Tibial nerve (tissue), 4 donors: ENCODE data around the gene NUCKS1. TPM values are rescaled to one million over a fixed set of nuclear protein-coding genes. Genes with fewer than 3 reads are reported as not detected.

ENCODE experiments used
- DNase-seq, 2 donors: peaks; one replicate each; pipeline ENCODE4 v3.0.0-alpha.2; 2019; ENCODE audit warnings: low spot score in 2 of 2
- H3K27ac ChIP-seq, 4 donors: fragments of 200-600 bp; sonication (generic) in 3 of 4; one replicate each; pipeline ENCODE4 v1.5.1; 2017 to 2019; ENCODE audit warnings: mild to moderate bottlenecking in 1 of 4
- H3K27me3 ChIP-seq, 2 donors: fragments of 200-600 bp; sonication (generic) in 1 of 2; one replicate each; pipeline versions ENCODE4 v1.5.1 to v1.6.0; 2017 to 2019
- H3K36me3 ChIP-seq, 3 donors: fragments of 200-600 bp; sonication (generic); one replicate each; pipeline ENCODE4 v1.5.1; 2018 to 2019
- H3K4me1 ChIP-seq, 4 donors: fragments of 200-600 bp; sonication (generic) in 3 of 4; one replicate each; pipeline ENCODE4 v1.5.1; 2017 to 2019
- H3K4me3 ChIP-seq, 4 donors: fragments of 200-600 bp; sonication (generic) in 3 of 4; one replicate each; pipeline ENCODE4 v1.5.1; 2017 to 2019; ENCODE audit warnings: mild to moderate bottlenecking in 1 of 4, moderate library complexity in 1 of 4
- H3K9me3 ChIP-seq, 4 donors: fragments of 200-600 bp; sonication (generic) in 3 of 4; one replicate each; pipeline ENCODE4 v1.5.1; 2017 to 2019
- EP300 ChIP-seq, 2 donors: sonication (generic); formaldehyde crosslinking; IDR thresholded peaks; one replicate each; pipeline ENCODE4 v1.6.1; 2017; ENCODE audit warnings: antibody characterized with exemption in 2 of 2, mild to moderate bottlenecking in 1 of 2
- POLR2A ChIP-seq, 2 donors: fragments of 450-650 bp; IDR thresholded peaks; one replicate each; pipeline ENCODE4 v1.6.1; 2017; ENCODE audit warnings: antibody characterized with exemption in 2 of 2, mild to moderate bottlenecking in 2 of 2, moderate library complexity in 2 of 2
- WGBS, 2 donors: methylation state at CpG; one replicate each; pipeline ENCODE4 v1.1.5; 2018; 5-methylcytosine and 5-hydroxymethylcytosine counted together
- total RNA-seq, 4 donors: library from RNA; depleted of rRNA; stranded (reverse); fragments of >200 nt; gene quantifications; one replicate each; pipeline ENCODE4 v1.1.0, GENCODE V29; 2016
- TF ChIP-seq, protein P1 (sequence below), 5 experiments: fragments of 200-600 bp in 3 of 5; fragments of 450-650 bp in 2 of 5; sonication (generic) in 3 of 5; IDR thresholded peaks; one replicate each; pipeline ENCODE4 v1.5.1; 2016 to 2019; ENCODE audit warnings: antibody characterized with exemption in 5 of 5, mild to moderate bottlenecking in 3 of 5, moderate library complexity in 2 of 5

NUCKS1 gene
- total RNA-seq, 4 donors from 2014 or later: 80.1 to 181 (median 115) TPM

DNA sequence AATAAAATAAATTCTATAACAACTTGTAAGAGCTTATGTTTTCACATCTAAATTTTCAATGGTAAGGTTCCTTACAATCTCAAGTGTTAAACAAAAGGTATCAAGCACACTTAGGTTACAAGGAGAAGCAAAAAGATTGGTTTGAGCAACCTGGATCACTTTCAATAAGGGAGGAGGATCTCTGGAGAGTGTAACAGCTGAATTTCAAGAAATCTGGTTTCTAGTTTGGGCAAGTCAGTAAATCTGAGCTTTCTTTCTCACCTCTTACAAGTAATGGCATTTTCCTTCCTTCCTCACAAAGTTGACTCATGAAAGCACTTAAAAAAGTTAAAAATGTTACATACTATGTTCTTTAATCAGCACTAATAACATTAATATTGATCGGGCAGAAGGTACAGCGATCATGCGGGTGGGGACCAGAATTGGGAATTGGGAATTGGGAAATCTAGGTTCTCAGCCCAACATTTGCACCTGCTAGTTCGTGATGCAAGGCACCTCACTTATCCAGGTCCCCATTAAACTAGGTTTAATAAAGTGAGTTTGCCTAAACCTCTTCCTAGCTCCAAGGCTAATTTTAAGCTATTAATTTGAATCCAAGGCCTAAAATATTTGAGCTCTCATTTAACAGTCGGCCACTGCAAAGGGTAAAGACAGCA lies 3.1 kb downstream of the NUCKS1 start:
- H3K4me1 ChIP-seq: peaks cover 0 to 65% (median 20%) of the 10 kb centered on the region in 4 donors
- H3K27ac ChIP-seq: peak overlapping the region in 1 of 4 donors; percentile 10
- no peaks in the 10 kb centered on the region for H3K36me3 ChIP-seq
- H3K4me3 ChIP-seq: no peak overlapping the region
- TF ChIP-seq EP300 (IDR thresholded peaks at IDR 0.05) (no peak), POLR2A (IDR thresholded peaks at IDR 0.05) (no peak)
- TF ChIP-seq, protein P1, sequence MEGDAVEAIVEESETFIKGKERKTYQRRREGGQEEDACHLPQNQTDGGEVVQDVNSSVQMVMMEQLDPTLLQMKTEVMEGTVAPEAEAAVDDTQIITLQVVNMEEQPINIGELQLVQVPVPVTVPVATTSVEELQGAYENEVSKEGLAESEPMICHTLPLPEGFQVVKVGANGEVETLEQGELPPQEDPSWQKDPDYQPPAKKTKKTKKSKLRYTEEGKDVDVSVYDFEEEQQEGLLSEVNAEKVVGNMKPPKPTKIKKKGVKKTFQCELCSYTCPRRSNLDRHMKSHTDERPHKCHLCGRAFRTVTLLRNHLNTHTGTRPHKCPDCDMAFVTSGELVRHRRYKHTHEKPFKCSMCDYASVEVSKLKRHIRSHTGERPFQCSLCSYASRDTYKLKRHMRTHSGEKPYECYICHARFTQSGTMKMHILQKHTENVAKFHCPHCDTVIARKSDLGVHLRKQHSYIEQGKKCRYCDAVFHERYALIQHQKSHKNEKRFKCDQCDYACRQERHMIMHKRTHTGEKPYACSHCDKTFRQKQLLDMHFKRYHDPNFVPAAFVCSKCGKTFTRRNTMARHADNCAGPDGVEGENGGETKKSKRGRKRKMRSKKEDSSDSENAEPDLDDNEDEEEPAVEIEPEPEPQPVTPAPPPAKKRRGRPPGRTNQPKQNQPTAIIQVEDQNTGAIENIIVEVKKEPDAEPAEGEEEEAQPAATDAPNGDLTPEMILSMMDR (IDR thresholded peaks at IDR 0.05): no peak
- 59 to 64% methylated on average over 5 of the region's 5 CpGs for WGBS, 2 donors
- DNase-seq: no peak
- H3K9me3 ChIP-seq: no peaks in the 10 kb centered on the region
- no peaks in the 10 kb centered on the region for H3K27me3 ChIP-seq

DNA sequence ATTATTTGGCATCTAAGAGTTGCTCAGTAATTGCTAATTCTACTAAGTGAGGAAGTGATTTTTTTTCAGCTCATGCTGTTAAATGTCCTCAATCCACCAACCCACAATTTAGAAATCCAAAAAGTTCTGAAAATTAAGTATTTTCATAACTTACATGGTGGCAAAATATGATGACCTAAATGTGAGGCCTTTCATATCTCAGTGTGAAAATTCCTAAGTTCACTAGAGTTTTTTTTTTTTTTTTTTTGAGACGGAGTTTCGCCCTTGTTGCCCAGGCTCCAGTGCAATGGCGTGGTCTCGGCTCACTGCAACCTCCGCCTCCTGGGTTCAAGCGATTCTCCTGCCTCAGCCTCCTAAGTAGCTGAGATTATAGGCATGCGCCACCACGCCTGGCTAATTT lies 5.6 kb downstream of the NUCKS1 start:
- no peaks in the 10 kb centered on the region for H3K27me3 ChIP-seq
- TF ChIP-seq, protein P1 (IDR thresholded peaks at IDR 0.05): no peak
- TF ChIP-seq EP300 (IDR thresholded peaks at IDR 0.05): no peak
- TF ChIP-seq POLR2A (IDR thresholded peaks at IDR 0.05): no peak
- no peak overlapping the region for H3K4me3 ChIP-seq
- no peaks in the 10 kb centered on the region for H3K9me3 ChIP-seq
- no peak overlapping the region for H3K27ac ChIP-seq
- WGBS, 2 donors: 92 to 97% methylated on average over 8 of the region's 8 CpGs
- no peak for DNase-seq
- peaks cover 0 to 76% (median 20%) of the 10 kb centered on the region in 4 donors for H3K4me1 ChIP-seq
- peaks cover 0 to 9% (median 0%) of the 10 kb centered on the region in 3 donors for H3K36me3 ChIP-seq

DNA sequence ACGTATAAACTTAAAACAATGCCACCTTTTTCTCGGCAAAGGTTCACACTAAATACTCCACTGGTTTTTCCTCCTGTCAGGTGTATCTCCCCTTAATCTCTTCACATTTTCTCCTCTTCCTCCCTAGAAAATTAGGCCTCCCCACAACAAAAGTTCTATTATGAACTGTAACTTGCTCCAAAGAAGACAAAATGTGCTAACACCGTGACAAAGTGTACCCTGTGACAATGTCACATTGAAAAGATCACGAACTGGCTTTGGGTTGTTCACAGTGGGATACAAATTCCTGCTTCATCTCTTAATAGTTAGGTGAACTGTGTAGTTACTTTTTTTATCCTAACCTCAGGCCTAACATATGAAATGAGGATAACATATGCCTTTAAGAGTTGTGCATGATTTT lies 6.0 kb downstream of the NUCKS1 start:
- Histone ChIP-seq H3K4me1 (peaks cover 0 to 81% (median 20%) of the 10 kb centered on the region in 4 donors), H3K27me3 (no peaks in the 10 kb centered on the region), H3K4me3 (no peak overlapping the region), H3K9me3 (no peaks in the 10 kb centered on the region), H3K36me3 (peaks cover 0 to 9% (median 0%) of the 10 kb centered on the region in 3 donors), H3K27ac (no peak overlapping the region)
- TF ChIP-seq EP300 (IDR thresholded peaks at IDR 0.05) (no peak), POLR2A (IDR thresholded peaks at IDR 0.05) (no peak)
- TF ChIP-seq, protein P1 (IDR thresholded peaks at IDR 0.05): no peak
- DNase-seq: no peak
- WGBS, 2 donors: 29 to 57% methylated on average over 4 of the region's 4 CpGs

DNA sequence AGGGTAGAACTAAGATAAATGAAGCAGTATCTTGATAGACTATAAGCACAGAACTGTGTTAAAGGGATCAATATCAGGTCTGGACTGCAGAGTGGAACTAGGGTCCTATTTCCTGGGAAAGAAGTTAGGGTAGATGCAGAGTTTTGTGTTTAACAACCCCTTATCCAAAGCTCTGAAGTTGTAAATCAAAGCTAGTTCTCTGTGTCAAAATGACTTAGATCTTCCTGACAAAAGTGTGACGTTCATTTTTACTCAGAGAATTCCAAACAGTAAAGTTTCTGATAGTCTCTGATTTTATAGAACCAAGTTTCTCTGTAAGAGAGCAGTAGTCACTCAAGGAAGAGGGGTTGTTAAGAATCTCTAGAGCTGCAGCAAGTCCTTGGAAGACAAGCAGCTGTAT lies 8.3 kb downstream of the NUCKS1 start:
- Histone ChIP-seq H3K27ac (no peak overlapping the region), H3K4me3 (no peak overlapping the region), H3K27me3 (no peaks in the 10 kb centered on the region), H3K9me3 (no peaks in the 10 kb centered on the region), H3K4me1 (peaks cover 0 to 83% (median 7%) of the 10 kb centered on the region in 4 donors), H3K36me3 (peaks cover 0 to 17% (median 0%) of the 10 kb centered on the region in 3 donors)
- WGBS, 2 donors: 42 to 45% methylated on average over 1 of the region's 1 CpG
- TF ChIP-seq EP300 (IDR thresholded peaks at IDR 0.05) (no peak), POLR2A (IDR thresholded peaks at IDR 0.05) (no peak)
- TF ChIP-seq, protein P1 (IDR thresholded peaks at IDR 0.05): no peak
- DNase-seq: no peak

DNA sequence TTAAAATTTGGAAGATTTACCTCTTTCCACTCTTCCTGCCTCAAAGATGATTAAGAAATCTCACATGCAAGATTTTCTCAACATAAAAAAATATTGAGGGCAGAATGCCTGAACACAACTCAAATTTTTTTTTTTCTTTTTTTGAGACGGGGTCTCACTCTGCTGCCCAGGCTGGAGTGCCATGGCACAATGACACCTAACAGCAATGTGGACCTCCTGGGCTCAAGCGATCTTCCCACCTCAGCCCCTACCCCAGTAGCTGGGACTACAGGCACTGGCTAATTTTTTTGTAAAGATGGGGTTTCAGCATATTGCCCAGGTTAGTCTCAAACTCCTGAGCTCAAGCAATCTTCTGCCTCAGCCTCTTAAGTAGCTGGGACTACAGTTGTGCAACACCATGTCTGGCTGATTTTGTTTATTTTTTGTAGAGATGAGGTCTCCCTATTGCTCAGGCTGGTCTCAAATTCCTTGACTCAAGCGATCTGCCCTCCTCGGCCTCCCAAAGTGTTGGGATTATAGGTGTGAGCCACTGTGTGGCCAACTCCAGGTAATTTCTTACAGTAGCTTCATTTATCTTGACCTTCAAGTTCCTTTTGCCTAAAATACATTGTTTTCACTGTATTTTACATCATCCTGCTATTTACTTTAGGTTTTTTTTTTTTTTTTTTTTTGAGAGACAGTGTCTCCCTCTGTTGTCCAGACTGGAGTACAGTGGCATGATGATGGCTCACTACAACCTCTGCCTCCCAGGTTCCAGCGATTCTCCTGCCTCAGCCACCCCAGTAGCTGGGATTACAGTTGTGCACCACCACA lies 10.4 kb downstream of the NUCKS1 start:
- WGBS, 2 donors: 70 to 78% methylated on average over 5 of the region's 5 CpGs
- peaks cover 0 to 70% (median 0%) of the 10 kb centered on the region in 4 donors for H3K4me1 ChIP-seq
- TF ChIP-seq EP300 (IDR thresholded peaks at IDR 0.05): no peak
- no peak for TF ChIP-seq POLR2A (IDR thresholded peaks at IDR 0.05)
- TF ChIP-seq, protein P1 (IDR thresholded peaks at IDR 0.05): no peak

More for the DNA sequence above, 10.4 kb downstream of the NUCKS1 start:
- H3K4me3 ChIP-seq: no peak overlapping the region
- H3K27ac ChIP-seq: no peak overlapping the region
- H3K9me3 ChIP-seq: no peaks in the 10 kb centered on the region
- H3K36me3 ChIP-seq: peaks cover 0 to 25% (median 0%) of the 10 kb centered on the region in 3 donors
- DNase-seq: no peak
- no peaks in the 10 kb centered on the region for H3K27me3 ChIP-seq
